ENCODE data around the gene HSD17B8. TPM values are rescaled to one million over a fixed set of nuclear protein-coding genes. Genes with fewer than 3 reads are reported as not detected.

Gene HSD17B8
- total and polyA plus RNA-seq, 10 of the 15 experiments (the other 5 are each of a cell fraction or from before 2014, with no cell fraction given), result 3.1 to 54.3 (median 26.5) TPM

GRCh38 chr6:33168639-33169038 lies 35.8 kb upstream of the HSD17B8 start (continued):
- TF ChIP-seq E4F1 (IDR thresholded peaks at IDR 0.05; ENCODE audit: borderline replicate concordance, partially characterized antibody) (no peak), HDAC2 (IDR thresholded peaks at IDR 0.05) (no peak), POLR2AphosphoS2 (IDR thresholded peaks at IDR 0.05; ENCODE audit: low read depth, low read length) (no peak), PKNOX1 (IDR thresholded peaks at IDR 0.05) (no peak), CEBPB (IDR thresholded peaks at IDR 0.05; ENCODE audit: borderline replicate concordance in 1 of 2, low read depth in 2 of 2, low read length in 2 of 2) (no peak)

GRCh38 chr6:33169291-33170175 lies 34.9 kb upstream of the HSD17B8 start:
- FAIRE-seq (no peak), ATAC-seq (no peak), DNase-seq (ENCODE audit: low read depth, low spot score) (no peak)
- ChIA-PET CTCF (interaction anchor here (0.7 to 6.0 kb wide), 3 partner anchors 20 to 166 kb away, joined by 3 to 58 read pairs (median 6); no protein-coding TSS in a partner anchor), SMC1A (ENCODE audit: uncharacterized antibody, unreplicated experiment) (interaction anchor here (0.9 to 1.2 kb wide), 2 partner anchors 35 to 53 kb away, joined by 3 read pairs; no protein-coding TSS in a partner anchor), RAD21 (ENCODE audit: unreplicated experiment) (interaction anchor here (0.9 to 1.0 kb wide), 2 partner anchors 30 to 80 kb away, joined by 3 to 4 read pairs; no protein-coding TSS in a partner anchor), POLR2A (interaction anchor here (0.6 to 1.5 kb wide), 4 partner anchors 29 to 1195 kb away, joined by 3 to 11 read pairs (median 6); partner anchors contain the start of gene HLA-DPB1)
- Histone ChIP-seq H3K4me1 (ENCODE audit: control insufficient read depth, insufficient read depth, low read length) (no peaks in the 10 kb centered on the region; the same call in 1 of the 2 replicates), H3K4me2 (ENCODE audit: control insufficient read depth, insufficient read depth) (no peak overlapping the region), H3K9me3 (replicated peaks; ENCODE audit: control insufficient read depth, insufficient read depth, low read length) (no peaks in the 10 kb centered on the region), H3K79me2 (ENCODE audit: control insufficient read depth, insufficient read depth, low read length) (no peaks in the 10 kb centered on the region), H3K27me3 (replicated peaks in 1 of 2; ENCODE audit: control insufficient read depth in 2 of 2, insufficient read depth in 2 of 2, low read length in 1 of 2) (no peaks in the 10 kb centered on the region), H3K36me3 (ENCODE audit: control insufficient read depth in 2 of 2, insufficient read depth in 2 of 2, low read length in 1 of 2) (no peaks in the 10 kb centered on the region), H3K27ac (ENCODE audit: control insufficient read depth, insufficient read depth) (no peak overlapping the region), H4K20me1 (ENCODE audit: control insufficient read depth, insufficient read depth) (no peaks in the 10 kb centered on the region), H2AFZ (ENCODE audit: control insufficient read depth, low read depth, low read length) (no peak overlapping the region), H3K9ac (ENCODE audit: control insufficient read depth, insufficient read depth, low read length) (no peak overlapping the region), H3K4me3 (no peak overlapping the region)
- TSS peak; percentile 87 for BruUV-seq (replicated peaks)
- in situ Hi-C loops (cut with MboI), result no loop called here
- WGBS (ENCODE audit: insufficient coverage, insufficient replicate concordance, low lambda C conversion rate, missing lambda C conversion rate), result 71% methylated on average over 10 of the region's 10 CpGs
- peak; percentile 77; the same call in 1 of the 2 replicates for TF ChIP-seq IKZF1 (conservative IDR thresholded peaks at IDR 0.05)
- no peak for TF ChIP-seq RCOR1 (conservative IDR thresholded peaks at IDR 0.05; ENCODE audit: low read depth, low read length)
- no peak for TF ChIP-seq MAX (IDR thresholded peaks at IDR 0.05; ENCODE audit: low read depth, low read length)
- TF ChIP-seq IKZF2 (IDR thresholded peaks at IDR 0.05), result peak; percentile 72 to 76; a peak in 3 of 4 replicates
- TF ChIP-seq YY1 (IDR thresholded peaks at IDR 0.05; ENCODE audit: low read depth, low read length), result 0 out of 2 replicates have a peak, but pooled peaks have one; percentile 0
- TF ChIP-seq ZSCAN29 (IDR thresholded peaks at IDR 0.05), result no peak
- no peak for TF ChIP-seq GABPA (IDR thresholded peaks at IDR 0.05; ENCODE audit: low read depth)
- peak; percentile 57 for TF ChIP-seq PKNOX1 (IDR thresholded peaks at IDR 0.05)
- no peak for TF ChIP-seq IRF4 (IDR thresholded peaks at IDR 0.05; ENCODE audit: low read depth, low read length)
- intact Hi-C loops (cut with micrococcal nuclease; ENCODE audit: unreplicated experiment), result loop anchor here (2.0 kb wide), 1 partner anchor 59 kb away; no protein-coding TSS in a partner anchor
